Lower leg skin (tissue), 4 donors: ENCODE data around the gene RALGDS. TPM values are rescaled to one million over a fixed set of nuclear protein-coding genes. Genes with fewer than 3 reads are reported as not detected.
"Not testable (repeated sequence)": the region's sequence is repeated elsewhere in the genome, so short reads cannot be mapped to it uniquely, and the experiment has no call there.

ENCODE experiments used
- DNase-seq, 2 donors: peaks; one replicate each; pipeline ENCODE4 v3.0.0-alpha.2; 2019; ENCODE audit warnings: low spot score in 2 of 2
- H3K4me3 ChIP-seq: fragments of 200-600 bp; sonication (generic); 2 replicates; pipeline ENCODE4 v1.5.1; 2017; ENCODE audit warnings: mild to moderate bottlenecking, low read depth; ENCODE audit not compliant: poor library complexity, severe bottlenecking
- CTCF ChIP-seq, 3 donors: fragments of 450-650 bp; IDR thresholded peaks; one replicate each; pipeline ENCODE4 v1.5.1; 2016; ENCODE audit warnings: antibody characterized with exemption in 3 of 3, mild to moderate bottlenecking in 3 of 3, moderate library complexity in 2 of 3
- POLR2A ChIP-seq, 2 donors: fragments of 450-650 bp; IDR thresholded peaks; one replicate each; pipeline ENCODE4 v1.6.1; 2016 to 2017; ENCODE audit warnings: antibody characterized with exemption in 2 of 2, mild to moderate bottlenecking in 1 of 2, moderate library complexity in 1 of 2
- WGBS, 2 donors: methylation state at CpG; one replicate each; pipeline ENCODE4 v1.1.5; 2018; 5-methylcytosine and 5-hydroxymethylcytosine counted together
- intact Hi-C: fragments of 100-400 bp; cut with DNase I; formaldehyde crosslinking; loops from one replicate; pipeline ENCODE4 v1.15.0; 2023; ENCODE audit warnings: low total_unique reads
- total RNA-seq, 4 donors: library from RNA; depleted of rRNA; stranded (reverse); fragments of >200 nt; gene quantifications; one replicate each; pipeline ENCODE4 v1.1.0, GENCODE V29; 2016

Gene RALGDS
- total RNA-seq, 4 donors from 2014 or later: 95.0 to 176 (median 123) TPM

GRCh38 chr9:133073086-133074014 lies 47.7 kb downstream of the RALGDS start:
- no peak for DNase-seq
- WGBS, 2 donors: 84 to 85% methylated on average over 12 of the region's 12 CpGs
- intact Hi-C loops: no loop called here
- no peak overlapping the region for H3K4me3 ChIP-seq
- TF ChIP-seq CTCF (IDR thresholded peaks at IDR 0.05) (no peak), POLR2A (IDR thresholded peaks at IDR 0.05) (no peak)

DNA sequence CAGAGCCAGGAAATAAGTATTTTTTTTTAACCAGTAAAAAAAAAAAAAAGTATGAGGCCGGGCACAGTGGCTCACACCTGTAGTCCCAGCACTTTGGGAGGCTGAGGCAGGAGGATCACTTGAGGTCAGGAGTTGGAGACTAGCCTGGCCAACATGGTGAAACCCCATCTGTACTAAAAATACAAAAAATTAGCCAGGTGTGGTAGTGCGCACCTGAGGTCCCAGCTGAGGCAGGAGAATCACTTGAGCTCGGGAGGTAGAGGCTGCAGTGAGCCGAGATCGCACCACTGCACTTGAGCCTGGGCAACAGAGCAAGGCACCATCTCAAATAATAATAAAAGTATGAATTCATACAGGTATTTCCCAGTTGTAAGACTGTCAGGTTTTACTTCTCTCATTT lies 48.8 kb downstream of the RALGDS start:
- intact Hi-C loops: not testable (repeated sequence)
- WGBS, 2 donors: 92 to 95% methylated on average over 5 of the region's 5 CpGs

GRCh38 chr9:133071484-133072150 lies 49.4 kb downstream of the RALGDS start:
- no peak for DNase-seq
- TF ChIP-seq POLR2A (IDR thresholded peaks at IDR 0.05): no peak
- TF ChIP-seq CTCF (IDR thresholded peaks at IDR 0.05): no peak
- H3K4me3 ChIP-seq: no peak overlapping the region
- intact Hi-C loops: no loop called here
- WGBS, 2 donors: 93 to 94% methylated on average over 6 to 7 of the region's 33 CpGs

More for the DNA sequence above, 48.8 kb downstream of the RALGDS start:
- not testable (repeated sequence) for H3K4me3 ChIP-seq, DNase-seq

- 82 to 96% methylated on average over 7 to 14 of the region's 31 CpGs for WGBS, 2 donors
- H3K4me3 ChIP-seq, intact Hi-C loops, DNase-seq: not testable (repeated sequence)
These were observed 50.1 kb downstream of the RALGDS start for GRCh38 chr9:133070985-133071384.

DNA sequence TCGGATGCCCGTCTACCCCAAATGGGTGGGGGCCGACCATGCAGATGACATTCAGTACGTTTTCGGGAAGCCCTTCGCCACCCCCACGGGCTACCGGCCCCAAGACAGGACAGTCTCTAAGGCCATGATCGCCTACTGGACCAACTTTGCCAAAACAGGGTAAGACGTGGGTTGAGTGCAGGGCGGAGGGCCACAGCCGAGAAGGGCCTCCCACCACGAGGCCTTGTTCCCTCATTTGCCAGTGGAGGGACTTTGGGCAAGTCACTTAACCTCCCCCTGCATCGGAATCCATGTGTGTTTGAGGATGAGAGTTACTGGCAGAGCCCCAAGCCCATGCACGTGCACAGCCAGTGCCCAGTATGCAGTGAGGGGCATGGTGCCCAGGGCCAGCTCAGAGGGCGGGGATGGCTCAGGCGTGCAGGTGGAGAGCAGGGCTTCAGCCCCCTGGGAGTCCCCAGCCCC lies 50.5 kb downstream of the RALGDS start:
- intact Hi-C loops, DNase-seq, H3K4me3 ChIP-seq: not testable (repeated sequence)
- WGBS, 2 donors: 86 to 94% methylated on average over 15 to 17 of the region's 17 CpGs

DNA sequence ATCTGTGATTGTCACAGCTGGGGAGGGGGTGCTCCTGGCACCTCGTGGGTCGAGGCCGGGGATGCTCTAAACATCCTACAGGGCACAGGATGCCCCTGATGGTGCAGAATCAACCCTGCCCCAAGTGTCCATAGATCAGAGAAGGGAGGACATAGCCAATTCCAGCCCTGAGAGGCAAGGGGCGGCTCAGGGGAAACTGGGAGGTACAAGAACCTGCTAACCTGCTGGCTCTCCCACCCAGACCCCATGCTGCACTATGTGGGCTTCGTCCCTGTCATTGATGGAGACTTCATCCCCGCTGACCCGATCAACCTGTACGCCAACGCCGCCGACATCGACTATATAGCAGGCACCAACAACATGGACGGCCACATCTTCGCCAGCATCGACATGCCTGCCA lies 52.6 kb downstream of the RALGDS start:
- DNase-seq, intact Hi-C loops, H3K4me3 ChIP-seq: not testable (repeated sequence)
- WGBS, 2 donors: 100% methylated on average over 1 to 2 of the region's 15 CpGs

GRCh38 chr9:133067813-133068212 lies 53.2 kb downstream of the RALGDS start:
- TF ChIP-seq CTCF (IDR thresholded peaks at IDR 0.05) (no peak), POLR2A (IDR thresholded peaks at IDR 0.05) (no peak)
- intact Hi-C loops: no loop called here

More at GRCh38 chr9:133067813-133068212, 53.2 kb downstream of the RALGDS start:
- 58 to 62% methylated on average over 11 of the region's 11 CpGs for WGBS, 2 donors
- H3K4me3 ChIP-seq: no peak overlapping the region
- DNase-seq: no peak
